Natural killer cell (primary cell): ENCODE measurements around the gene KCNAB2. TPM values are rescaled to one million over a fixed set of nuclear protein-coding genes. Genes with fewer than 3 reads are reported as not detected.

Experiments
- ATAC-seq, 3 donors: fragments of 150-1000 bp in 2 of 3; fragments of 200-7000 bp in 1 of 3; cut with Tn5 transposase; 1 replicate in 1 of 3; 2 replicates in 2 of 3; pipeline ENCODE4 v1.10.0; 2021; ENCODE audit warnings: mild to moderate bottlenecking in 2 of 3, moderate library complexity in 2 of 3
- DNase-seq, 2 donors: peaks; one replicate each; pipeline versions ENCODE4 v3.0.0 to v3.0.0-alpha.2; 2013 to 2021; ENCODE audit warnings: mixed read lengths in 1 of 2
- H3K27ac ChIP-seq: one replicate; pipeline ENCODE4 v1.5.1; 2013; ENCODE audit warnings: mild to moderate bottlenecking, low read length
- H3K27me3 ChIP-seq: one replicate; pipeline ENCODE4 v1.6.1; 2013; ENCODE audit warnings: low read length; ENCODE audit not compliant: control insufficient read depth, insufficient read depth
- H3K36me3 ChIP-seq: one replicate; pipeline ENCODE4 v1.6.1; 2013; ENCODE audit warnings: low read length; ENCODE audit not compliant: control insufficient read depth, insufficient read depth
- H3K4me1 ChIP-seq: one replicate; pipeline ENCODE4 v1.6.1; 2013; ENCODE audit warnings: low read length; ENCODE audit not compliant: control insufficient read depth, insufficient read depth
- H3K4me3 ChIP-seq: one replicate; pipeline ENCODE4 v1.5.1; 2013; ENCODE audit warnings: low read length
- H3K9me3 ChIP-seq: one replicate; pipeline ENCODE4 v1.6.1; 2013; ENCODE audit warnings: low read length; ENCODE audit not compliant: control insufficient read depth, insufficient read depth
- H3K27ac Mint-ChIP-seq, 2 donors: one replicate each; pipeline ENCODE4 v1.8.0; 2022; ENCODE audit warnings: mild to moderate bottlenecking in 2 of 2, mixed read lengths in 2 of 2, moderate library complexity in 1 of 2
- H3K27me3 Mint-ChIP-seq, 2 donors: one replicate each; pipeline ENCODE4 v1.8.0; 2022; ENCODE audit warnings: low read depth in 2 of 2, mixed read lengths in 2 of 2
- H3K36me3 Mint-ChIP-seq: one replicate; pipeline ENCODE4 v1.8.0; 2022; ENCODE audit warnings: mixed read lengths
- H3K4me1 Mint-ChIP-seq, 2 donors: one replicate each; pipeline ENCODE4 v1.8.0; 2022; ENCODE audit warnings: mixed read lengths in 2 of 2
- H3K4me3 Mint-ChIP-seq: one replicate; pipeline ENCODE4 v1.8.0; 2022; ENCODE audit warnings: mild to moderate bottlenecking, moderate library complexity, mixed read lengths
- H3K9me3 Mint-ChIP-seq, 2 donors: one replicate each; pipeline ENCODE4 v1.8.0; 2022; ENCODE audit warnings: mixed read lengths in 2 of 2
- WGBS: methylation state at CpG from one replicate; pipeline ENCODE4 v1.1.7; 2013; ENCODE audit warnings: missing lambda C conversion rate; ENCODE audit not compliant: insufficient coverage; 5-methylcytosine and 5-hydroxymethylcytosine counted together
- intact Hi-C: fragments of 100-400 bp; cut with micrococcal nuclease; formaldehyde crosslinking; loops from one replicate; pipeline ENCODE4 v1.14.2; 2022
- total RNA-seq, 4 donors: library from RNA; stranded (reverse); fragments of 120-200 nt in 1 of 4; gene quantifications; one replicate each; pipeline versions ENCODE4 v1.2.3 to v1.2.4, GENCODE V29; 2013 to 2022
- TF ChIP-seq, protein P1 (sequence below): fragments of 200-600 bp; IDR thresholded peaks from one replicate; pipeline ENCODE4 v1.8.0; 2022; ENCODE audit warnings: antibody characterized with exemption

Gene KCNAB2
- total RNA-seq, 3 donors from 2014 or later (not counting 1 experiment from before 2014, with no cell fraction given), result 387 to 749 (median 430) TPM

DNA sequence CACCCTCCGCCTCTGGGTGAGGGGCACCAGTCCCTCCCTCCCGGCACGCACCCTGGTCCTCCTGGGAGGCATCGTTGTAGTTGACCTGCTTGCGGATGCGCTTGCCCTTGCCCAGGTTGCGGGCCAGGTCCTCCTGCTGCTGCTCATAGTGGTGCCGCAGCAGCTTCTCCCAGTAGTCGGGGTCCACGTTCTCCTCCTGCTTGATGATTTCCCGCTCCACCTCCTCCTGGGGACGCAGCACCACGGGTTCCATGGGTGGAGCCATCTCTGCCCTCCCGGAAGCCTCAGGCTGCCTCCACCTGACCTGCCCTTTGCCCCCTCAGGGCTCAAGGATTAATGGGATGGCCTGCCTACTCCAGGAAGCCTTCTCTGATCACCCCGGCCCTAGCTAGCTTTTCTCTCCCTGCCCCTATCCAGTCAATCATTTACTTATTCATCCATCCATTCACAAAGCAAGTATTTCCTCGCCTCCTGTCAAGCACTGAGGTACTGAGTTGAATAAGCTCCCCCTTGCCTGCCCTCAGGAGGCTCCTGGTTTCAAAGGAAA is 80.9 kb downstream of the KCNAB2 start:
- Histone ChIP-seq H3K9me3 (no peaks in the 10 kb centered on the region), H3K27me3 (no peaks in the 10 kb centered on the region), H3K27ac (no peak overlapping the region), H3K4me1 (peaks cover 8% of the 10 kb centered on the region), H3K36me3 (no peaks in the 10 kb centered on the region), H3K4me3 (no peak overlapping the region)
- DNase-seq (no peak), ATAC-seq (no peak)
- peaks cover 6 to 11% of the 10 kb centered on the region in 2 donors for H3K4me1 Mint-ChIP-seq
- H3K36me3 Mint-ChIP-seq, result no peaks in the 10 kb centered on the region
- peaks cover 0 to 5% of the 10 kb centered on the region in 2 donors for H3K27me3 Mint-ChIP-seq
- 95% methylated on average over 16 of the region's 16 CpGs for WGBS
- intact Hi-C loops, result no loop called here
- H3K4me3 Mint-ChIP-seq, result no peak overlapping the region
- H3K27ac Mint-ChIP-seq, result no peak overlapping the region
- H3K9me3 Mint-ChIP-seq, result no peaks in the 10 kb centered on the region
- TF ChIP-seq, protein P1, sequence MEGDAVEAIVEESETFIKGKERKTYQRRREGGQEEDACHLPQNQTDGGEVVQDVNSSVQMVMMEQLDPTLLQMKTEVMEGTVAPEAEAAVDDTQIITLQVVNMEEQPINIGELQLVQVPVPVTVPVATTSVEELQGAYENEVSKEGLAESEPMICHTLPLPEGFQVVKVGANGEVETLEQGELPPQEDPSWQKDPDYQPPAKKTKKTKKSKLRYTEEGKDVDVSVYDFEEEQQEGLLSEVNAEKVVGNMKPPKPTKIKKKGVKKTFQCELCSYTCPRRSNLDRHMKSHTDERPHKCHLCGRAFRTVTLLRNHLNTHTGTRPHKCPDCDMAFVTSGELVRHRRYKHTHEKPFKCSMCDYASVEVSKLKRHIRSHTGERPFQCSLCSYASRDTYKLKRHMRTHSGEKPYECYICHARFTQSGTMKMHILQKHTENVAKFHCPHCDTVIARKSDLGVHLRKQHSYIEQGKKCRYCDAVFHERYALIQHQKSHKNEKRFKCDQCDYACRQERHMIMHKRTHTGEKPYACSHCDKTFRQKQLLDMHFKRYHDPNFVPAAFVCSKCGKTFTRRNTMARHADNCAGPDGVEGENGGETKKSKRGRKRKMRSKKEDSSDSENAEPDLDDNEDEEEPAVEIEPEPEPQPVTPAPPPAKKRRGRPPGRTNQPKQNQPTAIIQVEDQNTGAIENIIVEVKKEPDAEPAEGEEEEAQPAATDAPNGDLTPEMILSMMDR, result no peak

- peak; percentile 80 to 98 (median 98) for ATAC-seq
- Mint-ChIP-seq H3K27me3 (peaks cover 0 to 5% of the 10 kb centered on the region in 2 donors), H3K36me3 (no peaks in the 10 kb centered on the region)
Measured at GRCh38 chr1:6127587-6128163, 82.0 kb downstream of the KCNAB2 start.

DNA sequence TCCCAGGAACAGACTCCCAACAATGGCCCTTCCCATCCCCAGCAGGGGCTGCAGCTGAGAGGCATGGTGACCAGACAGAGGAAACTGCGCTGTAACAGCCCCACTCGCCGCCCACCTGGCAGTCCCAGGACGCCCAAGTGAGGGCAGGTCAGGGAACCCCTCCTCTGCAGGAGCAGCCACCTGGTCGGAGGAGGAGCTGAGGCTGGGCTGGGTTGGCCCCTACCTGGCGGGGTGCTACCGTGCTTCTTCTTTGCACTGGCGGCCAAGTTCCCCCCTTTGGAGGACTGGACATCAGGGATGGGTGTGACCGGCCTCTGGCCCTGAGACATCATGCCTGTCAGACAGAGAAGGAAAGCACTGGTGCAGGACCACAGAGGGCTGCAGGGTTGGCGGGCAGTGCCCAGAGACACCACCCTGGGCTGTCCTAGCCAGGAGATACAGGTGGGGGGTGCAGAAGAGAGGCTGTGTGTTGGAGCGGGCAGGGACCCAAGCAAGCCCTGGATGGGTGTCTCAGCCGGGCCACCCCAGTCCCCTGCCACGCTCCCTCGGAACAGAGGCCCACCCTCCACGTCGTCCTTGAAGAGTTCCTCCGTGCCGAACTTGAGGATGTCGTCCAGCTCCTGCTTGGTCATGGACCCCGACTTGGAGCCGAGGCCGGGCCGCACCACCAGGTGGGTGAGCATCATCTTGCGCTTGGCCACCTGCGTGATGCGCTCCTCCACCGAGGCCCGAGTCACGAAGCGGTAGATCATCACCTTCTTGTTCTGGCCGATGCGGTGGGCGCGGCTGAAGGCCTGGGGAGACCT is 82.8 kb downstream of the KCNAB2 start:
- no peaks in the 10 kb centered on the region for H3K9me3 ChIP-seq
- no peak overlapping the region for H3K27ac Mint-ChIP-seq
- H3K4me1 Mint-ChIP-seq, result peaks cover 5 to 6% of the 10 kb centered on the region in 2 donors
- H3K4me3 ChIP-seq, result no peak overlapping the region
- H3K9me3 Mint-ChIP-seq, result no peaks in the 10 kb centered on the region
- ATAC-seq, result no peak
- no peaks in the 10 kb centered on the region for H3K36me3 Mint-ChIP-seq
- intact Hi-C loops, result no loop called here
- H3K36me3 ChIP-seq, result no peaks in the 10 kb centered on the region
- no peak overlapping the region for H3K4me3 Mint-ChIP-seq
- H3K27me3 Mint-ChIP-seq, result peaks cover 0 to 5% of the 10 kb centered on the region in 2 donors
- H3K4me1 ChIP-seq, result peaks cover 8% of the 10 kb centered on the region
- WGBS, result 96% methylated on average over 34 of the region's 34 CpGs
- TF ChIP-seq, protein P1, result no peak
- no peaks in the 10 kb centered on the region for H3K27me3 ChIP-seq
- no peak overlapping the region for H3K27ac ChIP-seq
- DNase-seq, result no peak

More at GRCh38 chr1:6127587-6128163, 82.0 kb downstream of the KCNAB2 start:
- Histone ChIP-seq H3K9me3 (no peaks in the 10 kb centered on the region), H3K27ac (no peak overlapping the region), H3K4me3 (no peak overlapping the region), H3K4me1 (peaks cover 8% of the 10 kb centered on the region), H3K36me3 (no peaks in the 10 kb centered on the region), H3K27me3 (no peaks in the 10 kb centered on the region)
- WGBS, result 24% methylated on average over 41 of the region's 41 CpGs
- no peak overlapping the region for H3K4me3 Mint-ChIP-seq
- no peak overlapping the region for H3K27ac Mint-ChIP-seq
- no peaks in the 10 kb centered on the region for H3K9me3 Mint-ChIP-seq
- intact Hi-C loops, result no loop called here
- TF ChIP-seq, protein P1, result no peak
- H3K4me1 Mint-ChIP-seq, result peaks cover 6 to 11% of the 10 kb centered on the region in 2 donors
- DNase-seq, result peak; percentile 58 to 71
